GM12878 (cell line): ENCODE measurements around the gene UQCC2. TPM values are rescaled to one million over a fixed set of nuclear protein-coding genes. Genes with fewer than 3 reads are reported as not detected.

Experiments
- ATAC-seq: fragments of 200-7000 bp; cut with Tn5 transposase; 3 replicates; pipeline ENCODE4 v1.9.1; 2020; ENCODE audit warnings: mild to moderate bottlenecking, moderate library complexity
- BruUV-seq: library from RNA; stranded (reverse); fragments of 400-500 nt; replicated peaks from 2 replicates; lab custom pipeline; 2021; lab: Mats Ljungman, UMichigan
- CTCF ChIA-PET: fragments of 300-600 bp; sonication (Branson Sonifier 250); formaldehyde crosslinking; extraction: SDS; loops from one replicate; lab custom pipeline; 2021; ENCODE audit warnings: inconsistent platforms; lab: Yijun Ruan, JAX
- POLR2A ChIA-PET: fragments of 350-600 bp; formaldehyde crosslinking; extraction: SDS; loops from one replicate; lab custom pipeline; 2021; ENCODE audit warnings: inconsistent platforms; lab: Charles Lee
- RAD21 ChIA-PET: fragments of 300-600 bp; sonication (Branson Sonifier 250); formaldehyde crosslinking; loops from one replicate; lab custom pipeline; 2023; ENCODE audit warnings: antibody characterized with exemption; ENCODE audit not compliant: unreplicated experiment; lab: Charles Lee
- SMC1A ChIA-PET: fragments of 300-600 bp; sonication (Branson Sonifier 250); formaldehyde crosslinking; loops from one replicate; lab custom pipeline; 2023; ENCODE audit not compliant: unreplicated experiment, uncharacterized antibody; lab: Charles Lee
- DNase-seq: peaks from one replicate; pipeline ENCODE4 v3.0.0-alpha.2; 2011; ENCODE audit warnings: low read depth, low spot score
- FAIRE-seq: peaks from 3 replicates; lab custom pipeline; 2011; peaks lifted over from hg19 to GRCh38; lab: Jason Lieb, UNC
- H2AFZ ChIP-seq: 2 replicates; pipeline ENCODE4 v1.6.0; 2011; ENCODE audit warnings: low read depth, low read length, control low read depth; ENCODE audit not compliant: control insufficient read depth
- H3K27ac ChIP-seq: 2 replicates; pipeline ENCODE4 v1.5.1; 2011; ENCODE audit warnings: control low read depth; ENCODE audit not compliant: control insufficient read depth, insufficient read depth
- H3K27me3 ChIP-seq, 2 experiments: replicated peaks in 1 of 2; 2 replicates each; pipeline versions ENCODE4 v1.6.0 to v1.6.1; 2011; ENCODE audit warnings: low read length in 1 of 2; ENCODE audit not compliant: control insufficient read depth in 2 of 2, insufficient read depth in 2 of 2
- H3K36me3 ChIP-seq, 2 experiments: 2 replicates each; pipeline ENCODE4 v1.5.1; 2011; ENCODE audit warnings: low read length in 1 of 2; ENCODE audit not compliant: control insufficient read depth in 2 of 2, insufficient read depth in 2 of 2
- H3K4me1 ChIP-seq: 2 replicates; pipeline ENCODE4 v1.6.1; 2011; ENCODE audit warnings: mild to moderate bottlenecking, low read length, moderate library complexity, mixed read lengths; ENCODE audit not compliant: control insufficient read depth, insufficient read depth
- H3K4me2 ChIP-seq: 2 replicates; pipeline ENCODE4 v1.6.0; 2011; ENCODE audit warnings: control low read depth; ENCODE audit not compliant: control insufficient read depth, insufficient read depth
- H3K4me3 ChIP-seq: fragments of 200-600 bp; sonication (generic); 2 replicates; pipeline ENCODE4 v1.5.1; 2016
- H3K79me2 ChIP-seq: 2 replicates; pipeline ENCODE4 v1.6.0; 2011; ENCODE audit warnings: low read length; ENCODE audit not compliant: control insufficient read depth, insufficient read depth
- H3K9ac ChIP-seq: 2 replicates; pipeline ENCODE4 v1.8.0; 2011; ENCODE audit warnings: low read length, control low read depth, mixed read lengths; ENCODE audit not compliant: control insufficient read depth, insufficient read depth
- H3K9me3 ChIP-seq: replicated peaks from 3 replicates; pipeline ENCODE4 v1.5.1; 2011; ENCODE audit warnings: mild to moderate bottlenecking, low read length; ENCODE audit not compliant: control insufficient read depth, insufficient read depth
- H4K20me1 ChIP-seq: 2 replicates; pipeline ENCODE4 v1.6.0; 2011; ENCODE audit not compliant: control insufficient read depth, insufficient read depth
- ESRRA ChIP-seq: IDR thresholded peaks from 2 replicates; pipeline ENCODE4 v1.6.1; 2012; ENCODE audit warnings: mild to moderate bottlenecking, low read length, improper control_type of control experiment
- GABPA ChIP-seq: IDR thresholded peaks from 2 replicates; pipeline ENCODE4 v1.6.1; 2014; ENCODE audit warnings: antibody characterized with exemption, low read depth, mild to moderate bottlenecking, inconsistent platforms
- HDGF ChIP-seq: fragments of 450-650 bp; IDR thresholded peaks from 2 replicates; pipeline ENCODE4 v1.6.1; 2016; ENCODE audit warnings: antibody characterized with exemption
- IKZF1 ChIP-seq: fragments of 450-650 bp; conservative IDR thresholded peaks from 2 replicates; pipeline ENCODE4 v1.6.1; 2017; ENCODE audit warnings: antibody characterized with exemption, mild to moderate bottlenecking
- MTA2 ChIP-seq: fragments of 450-650 bp; IDR thresholded peaks from 2 replicates; pipeline ENCODE4 v1.6.1; 2016; ENCODE audit warnings: low read depth, mild to moderate bottlenecking, moderate library complexity
- MXI1 ChIP-seq: fragments of 150-350 bp; IDR thresholded peaks from 2 replicates; pipeline ENCODE4 v1.6.1; 2011; ENCODE audit warnings: low read depth, mild to moderate bottlenecking, inconsistent platforms, low read length, improper control_type of control experiment
- TCF12 ChIP-seq: IDR thresholded peaks from 2 replicates; pipeline ENCODE4 v1.6.1; 2011; ENCODE audit warnings: low read depth, mild to moderate bottlenecking, low read length
- ZNF207 ChIP-seq: fragments of 450-650 bp; IDR thresholded peaks from 2 replicates; pipeline ENCODE4 v1.6.1; 2014; ENCODE audit warnings: antibody characterized with exemption, mild to moderate bottlenecking, borderline replicate concordance
- WGBS: methylation state at CpG from one replicate; pipeline ENCODE4 v1.1.6; 2016; ENCODE audit warnings: low lambda C conversion rate; ENCODE audit not compliant: insufficient replicate concordance, insufficient coverage; ENCODE audit errors: missing lambda C conversion rate; 5-methylcytosine and 5-hydroxymethylcytosine counted together
- in situ Hi-C: fragments of 300-500 bp; cut with MboI; formaldehyde crosslinking; loops from 9 replicates; pipeline ENCODE4 v1.14.3; 2018; ENCODE audit warnings: mixed read lengths
- intact Hi-C: fragments of 100-400 bp; cut with micrococcal nuclease; formaldehyde crosslinking; loops from one replicate; pipeline ENCODE4 v1.14.2; 2022; ENCODE audit not compliant: unreplicated experiment
- polyA plus RNA-seq, 11 experiments: library from polyadenylated mRNA; depleted of rRNA in 4 of 11; unstranded in 6 of 11; stranded (reverse) in 5 of 11; fragments of >200 nt; fragmentation: Nextera tagmentation in 4 of 11; fragmentation: Illumina TruSeq in 1 of 11; extraction: Ambion mirVana in 4 of 11; extraction: Trizol in 1 of 11; gene quantifications; 1 replicate in 1 of 11; 2 replicates in 10 of 11; pipeline versions ENCODE4 v1.2.1 to v1.2.3, GENCODE V29; 2011 to 2016; ENCODE audit warnings: inconsistent platforms in 2 of 11, missing spikeins in 2 of 11, low read depth in 1 of 11
- total RNA-seq, 4 experiments: library from RNA; depleted of rRNA in 3 of 4; stranded (reverse); fragments of >200 nt in 3 of 4; fragmentation: Illumina TruSeq in 1 of 4; extraction: Trizol in 1 of 4; gene quantifications; 2 replicates each; pipeline versions ENCODE4 v1.2.1 to v1.2.3, GENCODE V29; 2013 to 2021

Gene UQCC2
- total and polyA plus RNA-seq, 10 of the 15 experiments (the other 5 are each of a cell fraction or from before 2014, with no cell fraction given): 40.6 to 478 (median 71.2) TPM

DNA sequence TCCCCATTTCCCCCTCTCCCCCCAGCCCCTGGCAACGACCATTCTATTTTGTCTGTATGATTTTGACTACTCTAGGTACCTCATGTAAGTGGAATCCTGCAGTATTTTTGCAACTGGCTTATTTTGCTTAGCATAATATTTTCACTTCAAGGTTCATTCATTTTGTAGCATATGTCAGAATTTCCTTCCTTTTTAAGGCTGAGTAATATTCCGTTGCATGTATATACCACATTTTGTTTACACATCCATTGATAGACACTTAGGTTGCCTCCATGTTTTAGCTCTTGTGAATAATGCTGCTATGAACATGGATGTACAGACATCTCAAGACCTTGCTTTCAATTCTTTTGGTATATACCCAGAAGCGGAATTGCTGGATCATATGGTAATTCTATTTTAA, 1.4 kb upstream of the UQCC2 start:
- ATAC-seq: no peak
- H3K36me3 ChIP-seq: no peaks in the 10 kb centered on the region; a peak in 2 of 4 replicates
- H2AFZ ChIP-seq: no peak overlapping the region
- ChIA-PET CTCF (interaction anchor here (1.1 to 1.2 kb wide), 2 partner anchors 12 to 315 kb away, joined by 4 to 5 read pairs; no protein-coding TSS in a partner anchor), SMC1A (interaction anchor here (1.0 to 4.7 kb wide), 2 partner anchors 11 to 32 kb away, joined by 3 to 27 read pairs; no protein-coding TSS in a partner anchor)
- no peaks in the 10 kb centered on the region for H3K9me3 ChIP-seq
- in situ Hi-C loops: no loop called here
- H3K9ac ChIP-seq: no peak overlapping the region
- WGBS: 53% methylated on average over 2 of the region's 3 CpGs
- peaks cover 28% of the 10 kb centered on the region for H3K4me1 ChIP-seq
- no peak for TF ChIP-seq MTA2
- TF ChIP-seq HDGF: no peak
- TF ChIP-seq IKZF1: no peak
- TF ChIP-seq TCF12: no peak
- no peak for TF ChIP-seq MXI1
- no peak for TF ChIP-seq ESRRA
- TF ChIP-seq ZNF207: no peak
- TF ChIP-seq GABPA: no peak
- TF ChIP-seq, all 136 proteins: peak for 0
- FAIRE-seq (no peak), DNase-seq (no peak)
- intact Hi-C loops: no loop called here
- no peaks in the 10 kb centered on the region for H3K27me3 ChIP-seq
- H3K79me2 ChIP-seq: peaks cover 10% of the 10 kb centered on the region
- POLR2A ChIA-PET: no interaction called here
- RAD21 ChIA-PET: interaction anchor here (0.7 kb wide), 1 partner anchor 13 kb away, joined by 3 read pairs; no protein-coding TSS in a partner anchor
- no peak overlapping the region for H3K27ac ChIP-seq
- H3K4me3 ChIP-seq: no peak overlapping the region
- no peaks in the 10 kb centered on the region for H4K20me1 ChIP-seq
- no peak overlapping the region for H3K4me2 ChIP-seq
- BruUV-seq: no TSS peak
